Neural cell (in vitro differentiated cells): ENCODE results near the gene ZNF516. TPM values are rescaled to one million over a fixed set of nuclear protein-coding genes. Genes with fewer than 3 reads are reported as not detected.

Source experiments
- H2AFZ ChIP-seq: fragments of 200-600, 300-800 bp; sonication (generic), shearing (Covaris generic); 2 replicates; pipeline ENCODE4 v1.6.0; 2014; ENCODE audit warnings: low read depth, mild to moderate bottlenecking, antibody characterized with exemption, low read length, moderate library complexity
- H3F3A ChIP-seq: fragments of 200-600 bp; shearing (Covaris generic); 2 replicates; pipeline ENCODE4 v1.6.1; 2016; ENCODE audit warnings: mild to moderate bottlenecking, moderate library complexity, mixed read lengths, antibody characterized with exemption, low read length; ENCODE audit not compliant: insufficient read depth, poor library complexity, severe bottlenecking
- H3K27ac ChIP-seq: fragments of 200-600, 300-800 bp; sonication (generic), shearing (Covaris generic); 2 replicates; pipeline ENCODE4 v1.5.1; 2014; ENCODE audit warnings: mild to moderate bottlenecking, low read length, moderate library complexity
- H3K27me3 ChIP-seq: fragments of 300-800, 200-600 bp; sonication (generic), shearing (Covaris generic); 2 replicates; pipeline ENCODE4 v1.6.0; 2014; ENCODE audit warnings: mild to moderate bottlenecking, low read depth, low read length, moderate library complexity; ENCODE audit not compliant: insufficient read depth
- H3K36me3 ChIP-seq: fragments of 300-800, 200-600 bp; sonication (generic), shearing (Covaris generic); 2 replicates; pipeline ENCODE4 v1.5.1; 2014; ENCODE audit warnings: mild to moderate bottlenecking, antibody characterized with exemption, low read length, moderate library complexity; ENCODE audit not compliant: insufficient read depth
- H3K4me2 ChIP-seq: fragments of 300-800, 200-600 bp; sonication (generic), shearing (Covaris generic); 2 replicates; pipeline ENCODE4 v1.6.0; 2014; ENCODE audit warnings: mild to moderate bottlenecking, low read length
- H3K4me3 ChIP-seq: fragments of 300-800, 200-600 bp; sonication (generic), shearing (Covaris generic); 2 replicates; pipeline ENCODE4 v1.5.1; 2014; ENCODE audit warnings: mild to moderate bottlenecking, low read length, moderate library complexity
- H3K79me2 ChIP-seq: fragments of 200-600 bp; shearing (Covaris generic); replicated peaks from 2 replicates; pipeline ENCODE4 v1.6.0; 2014; ENCODE audit warnings: mild to moderate bottlenecking, low read length, moderate library complexity; ENCODE audit not compliant: insufficient read depth
- H3K9ac ChIP-seq: fragments of 300-800, 200-600 bp; sonication (generic), shearing (Covaris generic); 2 replicates; pipeline ENCODE4 v1.6.1; 2016; ENCODE audit warnings: mild to moderate bottlenecking, low read length, mixed read lengths
- H3K9me2 ChIP-seq: fragments of 200-600 bp; shearing (Covaris generic); 2 replicates; pipeline ENCODE4 v1.6.1; 2016; ENCODE audit warnings: mild to moderate bottlenecking, low read length, mixed read lengths; ENCODE audit not compliant: insufficient read depth
- H3K9me3 ChIP-seq: fragments of 200-600, 300-800 bp; sonication (generic), shearing (Covaris generic); 2 replicates; pipeline ENCODE4 v1.6.1; 2016; ENCODE audit warnings: mild to moderate bottlenecking, mixed run types, low read length, moderate library complexity, mixed read lengths
- H4K20me1 ChIP-seq: fragments of 200-600 bp; shearing (Covaris generic); 2 replicates; pipeline ENCODE4 v1.6.1; 2016; ENCODE audit warnings: mild to moderate bottlenecking, mixed run types; ENCODE audit not compliant: insufficient read depth
- EP300 ChIP-seq: fragments of 450-650 bp; conservative IDR thresholded peaks from 2 replicates; pipeline ENCODE4 v1.6.1; 2014; ENCODE audit warnings: antibody characterized with exemption, mild to moderate bottlenecking, moderate library complexity; ENCODE audit not compliant: poor library complexity, severe bottlenecking
- EZH2 ChIP-seq: fragments of 200-600, 300-800 bp; shearing (Covaris generic), sonication (generic); IDR thresholded peaks from 2 replicates; pipeline ENCODE4 v1.6.1; 2014; ENCODE audit warnings: antibody characterized with exemption, low read length, borderline replicate concordance, mild to moderate bottlenecking; ENCODE audit not compliant: insufficient read depth, poor library complexity, severe bottlenecking
- MXI1 ChIP-seq: fragments of 450-650 bp; conservative IDR thresholded peaks from 2 replicates; pipeline ENCODE4 v1.6.1; 2014; ENCODE audit warnings: antibody characterized with exemption, mild to moderate bottlenecking; ENCODE audit not compliant: poor library complexity, severe bottlenecking
- POLR2AphosphoS5 ChIP-seq: IDR thresholded peaks from 2 replicates; pipeline ENCODE4 v1.6.1; 2012
- RAD21 ChIP-seq: fragments of 450-650 bp; conservative IDR thresholded peaks from 2 replicates; pipeline ENCODE4 v1.6.1; 2014; ENCODE audit warnings: antibody characterized with exemption, mild to moderate bottlenecking, moderate library complexity
- SMC3 ChIP-seq: fragments of 450-650 bp; conservative IDR thresholded peaks from 2 replicates; pipeline ENCODE4 v1.6.1; 2014; ENCODE audit warnings: antibody characterized with exemption, mild to moderate bottlenecking, moderate library complexity; ENCODE audit not compliant: poor library complexity
- TAF1 ChIP-seq: IDR thresholded peaks from 2 replicates; pipeline ENCODE4 v1.6.1; 2012; ENCODE audit warnings: low read depth
- polyA plus RNA-seq: library from polyadenylated mRNA; depleted of rRNA; stranded (reverse); fragments of >200 nt; gene quantifications from 2 replicates; pipeline ENCODE4 v1.2.3, GENCODE V29; 2014
- TF ChIP-seq, protein P1 (sequence below): fragments of 450-650 bp; IDR thresholded peaks from 2 replicates; pipeline ENCODE4 v1.5.1; 2014; ENCODE audit warnings: antibody characterized with exemption, mild to moderate bottlenecking, moderate library complexity; ENCODE audit not compliant: poor library complexity, severe bottlenecking
- TF ChIP-seq, protein P2 (sequence below): IDR thresholded peaks from 2 replicates; pipeline ENCODE4 v1.6.1; 2012; ENCODE audit warnings: borderline replicate concordance

The ZNF516 gene
- polyA plus RNA-seq, 1 donor from 2014 or later, result 11.5 TPM

GRCh38 chr18:76522122-76522503, 27.1 kb upstream of the ZNF516 start:
- no peaks in the 10 kb centered on the region for H3K9me2 ChIP-seq
- H3K27ac ChIP-seq, result no peak overlapping the region
- no peak overlapping the region for H2AFZ ChIP-seq
- peaks cover 7% of the 10 kb centered on the region for H3K27me3 ChIP-seq
- TF ChIP-seq MXI1, result no peak
- TF ChIP-seq EP300, result no peak
- TF ChIP-seq, protein P1, sequence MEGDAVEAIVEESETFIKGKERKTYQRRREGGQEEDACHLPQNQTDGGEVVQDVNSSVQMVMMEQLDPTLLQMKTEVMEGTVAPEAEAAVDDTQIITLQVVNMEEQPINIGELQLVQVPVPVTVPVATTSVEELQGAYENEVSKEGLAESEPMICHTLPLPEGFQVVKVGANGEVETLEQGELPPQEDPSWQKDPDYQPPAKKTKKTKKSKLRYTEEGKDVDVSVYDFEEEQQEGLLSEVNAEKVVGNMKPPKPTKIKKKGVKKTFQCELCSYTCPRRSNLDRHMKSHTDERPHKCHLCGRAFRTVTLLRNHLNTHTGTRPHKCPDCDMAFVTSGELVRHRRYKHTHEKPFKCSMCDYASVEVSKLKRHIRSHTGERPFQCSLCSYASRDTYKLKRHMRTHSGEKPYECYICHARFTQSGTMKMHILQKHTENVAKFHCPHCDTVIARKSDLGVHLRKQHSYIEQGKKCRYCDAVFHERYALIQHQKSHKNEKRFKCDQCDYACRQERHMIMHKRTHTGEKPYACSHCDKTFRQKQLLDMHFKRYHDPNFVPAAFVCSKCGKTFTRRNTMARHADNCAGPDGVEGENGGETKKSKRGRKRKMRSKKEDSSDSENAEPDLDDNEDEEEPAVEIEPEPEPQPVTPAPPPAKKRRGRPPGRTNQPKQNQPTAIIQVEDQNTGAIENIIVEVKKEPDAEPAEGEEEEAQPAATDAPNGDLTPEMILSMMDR, result no peak
- TF ChIP-seq SMC3, result no peak
- no peak for TF ChIP-seq RAD21
- no peak for TF ChIP-seq EZH2
- no peak for TF ChIP-seq TAF1
- TF ChIP-seq, protein P2, sequence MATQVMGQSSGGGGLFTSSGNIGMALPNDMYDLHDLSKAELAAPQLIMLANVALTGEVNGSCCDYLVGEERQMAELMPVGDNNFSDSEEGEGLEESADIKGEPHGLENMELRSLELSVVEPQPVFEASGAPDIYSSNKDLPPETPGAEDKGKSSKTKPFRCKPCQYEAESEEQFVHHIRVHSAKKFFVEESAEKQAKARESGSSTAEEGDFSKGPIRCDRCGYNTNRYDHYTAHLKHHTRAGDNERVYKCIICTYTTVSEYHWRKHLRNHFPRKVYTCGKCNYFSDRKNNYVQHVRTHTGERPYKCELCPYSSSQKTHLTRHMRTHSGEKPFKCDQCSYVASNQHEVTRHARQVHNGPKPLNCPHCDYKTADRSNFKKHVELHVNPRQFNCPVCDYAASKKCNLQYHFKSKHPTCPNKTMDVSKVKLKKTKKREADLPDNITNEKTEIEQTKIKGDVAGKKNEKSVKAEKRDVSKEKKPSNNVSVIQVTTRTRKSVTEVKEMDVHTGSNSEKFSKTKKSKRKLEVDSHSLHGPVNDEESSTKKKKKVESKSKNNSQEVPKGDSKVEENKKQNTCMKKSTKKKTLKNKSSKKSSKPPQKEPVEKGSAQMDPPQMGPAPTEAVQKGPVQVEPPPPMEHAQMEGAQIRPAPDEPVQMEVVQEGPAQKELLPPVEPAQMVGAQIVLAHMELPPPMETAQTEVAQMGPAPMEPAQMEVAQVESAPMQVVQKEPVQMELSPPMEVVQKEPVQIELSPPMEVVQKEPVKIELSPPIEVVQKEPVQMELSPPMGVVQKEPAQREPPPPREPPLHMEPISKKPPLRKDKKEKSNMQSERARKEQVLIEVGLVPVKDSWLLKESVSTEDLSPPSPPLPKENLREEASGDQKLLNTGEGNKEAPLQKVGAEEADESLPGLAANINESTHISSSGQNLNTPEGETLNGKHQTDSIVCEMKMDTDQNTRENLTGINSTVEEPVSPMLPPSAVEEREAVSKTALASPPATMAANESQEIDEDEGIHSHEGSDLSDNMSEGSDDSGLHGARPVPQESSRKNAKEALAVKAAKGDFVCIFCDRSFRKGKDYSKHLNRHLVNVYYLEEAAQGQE, result no peak
- no peak for TF ChIP-seq POLR2AphosphoS5
- no peak overlapping the region for H3K9ac ChIP-seq
- no peaks in the 10 kb centered on the region for H3K36me3 ChIP-seq
- H3K4me2 ChIP-seq, result no peak overlapping the region
- H3K79me2 ChIP-seq, result no peaks in the 10 kb centered on the region
- H3F3A ChIP-seq, result no peaks in the 10 kb centered on the region
- no peaks in the 10 kb centered on the region for H3K9me3 ChIP-seq
- H4K20me1 ChIP-seq, result no peaks in the 10 kb centered on the region
- H3K4me3 ChIP-seq, result no peak overlapping the region

DNA sequence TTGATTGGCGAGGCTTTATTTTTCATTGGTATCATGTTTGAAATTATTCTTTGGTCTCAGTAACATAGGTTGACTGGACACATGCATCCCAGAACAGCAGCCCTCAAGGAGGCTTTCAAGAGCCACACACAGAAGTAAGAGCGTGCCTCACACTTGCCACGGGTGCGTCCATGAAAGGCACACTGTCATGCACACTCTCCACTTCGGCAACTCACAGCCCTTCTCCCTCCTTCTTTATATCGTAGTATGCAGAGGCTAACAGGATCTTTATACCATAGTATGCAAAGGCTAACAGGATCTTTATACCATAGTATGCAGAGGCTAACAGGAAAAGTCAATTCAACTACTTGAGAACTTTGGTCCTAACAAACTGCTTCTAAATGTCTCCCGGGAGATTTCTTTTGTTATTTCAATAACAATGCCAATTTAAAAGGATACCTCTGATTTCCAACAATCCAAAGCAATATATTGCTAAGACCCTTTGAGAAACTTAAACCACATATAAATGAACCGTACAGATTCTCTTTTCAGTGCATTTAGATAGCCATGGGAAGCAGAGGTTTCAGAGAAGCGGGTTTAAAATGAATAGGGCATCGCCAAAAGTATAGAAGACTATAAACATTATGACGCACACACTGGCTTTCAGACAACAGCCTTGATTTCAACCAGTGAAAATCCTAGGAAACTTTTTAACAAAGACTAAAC, 26.5 kb upstream of the ZNF516 start:
- no peak overlapping the region for H3K4me2 ChIP-seq
- no peaks in the 10 kb centered on the region for H3K9me2 ChIP-seq
- TF ChIP-seq MXI1 (no peak), RAD21 (no peak), EZH2 (no peak), SMC3 (no peak), EP300 (no peak), POLR2AphosphoS5 (no peak), TAF1 (no peak)
- TF ChIP-seq, protein P2, result no peak
- TF ChIP-seq, protein P1, result no peak
- no peaks in the 10 kb centered on the region for H3K36me3 ChIP-seq
- no peaks in the 10 kb centered on the region for H3F3A ChIP-seq
- H3K79me2 ChIP-seq, result no peaks in the 10 kb centered on the region
- H3K4me3 ChIP-seq, result no peak overlapping the region
- H3K27ac ChIP-seq, result no peak overlapping the region
- no peak overlapping the region for H2AFZ ChIP-seq
- no peaks in the 10 kb centered on the region for H4K20me1 ChIP-seq
- H3K9ac ChIP-seq, result no peak overlapping the region
- no peaks in the 10 kb centered on the region for H3K9me3 ChIP-seq
- peaks cover 7% of the 10 kb centered on the region for H3K27me3 ChIP-seq
